K562 (cell line): ENCODE data around the gene CST1. TPM values are rescaled to one million over a fixed set of nuclear protein-coding genes. Genes with fewer than 3 reads are reported as not detected.

Experiments
- ATAC-seq: fragments of 200-7000 bp; cut with Tn5 transposase; 3 replicates; pipeline ENCODE4 v1.9.1; 2020; ENCODE audit warnings: moderate library complexity
- BruUV-seq: library from RNA; stranded (reverse); fragments of 400-500 nt; replicated peaks from 2 replicates; lab custom pipeline; 2021; lab: Mats Ljungman, UMichigan
- CTCF ChIA-PET: fragments of 300-600 bp; formaldehyde crosslinking; extraction: SDS; loops from one replicate; lab custom pipeline; 2021; ENCODE audit warnings: low intra/inter-chr PET ratio; lab: Yijun Ruan, JAX
- POLR2A ChIA-PET: fragments of 300-600, 350-650 bp; sonication (Branson Sonifier 250); formaldehyde crosslinking; extraction: SDS; loops from one replicate; lab custom pipeline; 2021; ENCODE audit warnings: antibody characterized with exemption, inconsistent platforms; lab: Yijun Ruan, JAX
- DNase-seq, 4 experiments: peaks; one replicate each; pipeline versions ENCODE4 v3.0.0 to v3.0.0-alpha.2; 2011 to 2018; ENCODE audit warnings: low spot score in 3 of 4, mixed read lengths in 3 of 4; ENCODE audit errors: extremely low read depth in 1 of 4
- FAIRE-seq: peaks from 2 replicates; lab custom pipeline; 2011; peaks lifted over from hg19 to GRCh38; lab: Jason Lieb, UNC
- H2AFZ ChIP-seq: 2 replicates; pipeline ENCODE4 v1.6.0; 2011; ENCODE audit warnings: low read depth, low read length, control low read depth, inconsistent platforms
- H3K27ac ChIP-seq: fragments of 200-600 bp; 3 replicates; pipeline ENCODE4 v1.8.0; 2011; ENCODE audit warnings: low read depth, mild to moderate bottlenecking, control low read depth, inconsistent platforms, low read length, moderate library complexity, mixed read lengths; ENCODE audit errors: extremely low read depth
- H3K27me3 ChIP-seq, 2 experiments: fragments of 300-600 bp in 1 of 2; 2 replicates in 1 of 2; 3 replicates in 1 of 2; pipeline versions ENCODE4 v1.6.0 to v1.8.0; 2011; ENCODE audit warnings: inconsistent platforms in 2 of 2, low read length in 2 of 2, mild to moderate bottlenecking in 1 of 2, mixed read lengths in 1 of 2, moderate library complexity in 1 of 2; ENCODE audit not compliant: control insufficient read depth in 2 of 2, insufficient read depth in 2 of 2
- H3K36me3 ChIP-seq: fragments of 300-600 bp; 3 replicates; pipeline ENCODE4 v1.8.0; 2011; ENCODE audit warnings: mild to moderate bottlenecking, low read length, inconsistent platforms; ENCODE audit not compliant: control insufficient read depth, insufficient read depth
- H3K4me1 ChIP-seq, 2 experiments: fragments of 200-600 bp in 1 of 2; replicated peaks in 1 of 2; 2 replicates in 1 of 2; 3 replicates in 1 of 2; pipeline versions ENCODE4 v1.5.1 to v1.8.0; 2011; ENCODE audit warnings: inconsistent platforms in 2 of 2, low read length in 2 of 2, mild to moderate bottlenecking in 1 of 2, mixed read lengths in 1 of 2, moderate library complexity in 1 of 2; ENCODE audit not compliant: control insufficient read depth in 2 of 2, insufficient read depth in 2 of 2
- H3K4me2 ChIP-seq: 2 replicates; pipeline ENCODE4 v1.6.1; 2011; ENCODE audit warnings: low read length, control low read depth, inconsistent platforms, mixed read lengths; ENCODE audit not compliant: insufficient read depth
- H3K4me3 ChIP-seq: fragments of 200-600 bp; sonication (generic), shearing (Covaris generic); 2 replicates; pipeline ENCODE4 v1.5.1; 2016; ENCODE audit warnings: control low read depth, inconsistent platforms
- H3K79me2 ChIP-seq: fragments of 200-600 bp; 3 replicates; pipeline ENCODE4 v1.8.0; 2011; ENCODE audit warnings: low read length, inconsistent platforms; ENCODE audit not compliant: control insufficient read depth, insufficient read depth
- H3K9ac ChIP-seq, 2 experiments: 2 replicates each; pipeline versions ENCODE4 v1.6.0 to v1.6.1; 2011; ENCODE audit warnings: low read depth in 2 of 2, low read length in 2 of 2, control low read depth in 1 of 2, inconsistent platforms in 1 of 2, mild to moderate bottlenecking in 1 of 2, mixed read lengths in 1 of 2; ENCODE audit not compliant: insufficient read depth in 1 of 2
- H3K9me1 ChIP-seq: one replicate; pipeline ENCODE4 v1.6.0; 2011; ENCODE audit warnings: inconsistent platforms, mild to moderate bottlenecking, low read length, moderate library complexity; ENCODE audit not compliant: control insufficient read depth, insufficient read depth
- H3K9me3 ChIP-seq: replicated peaks from 2 replicates; pipeline ENCODE4 v1.5.1; 2011; ENCODE audit warnings: low read depth, low read length, inconsistent platforms; ENCODE audit not compliant: control insufficient read depth, insufficient read depth
- H4K20me1 ChIP-seq: replicated peaks from 2 replicates; pipeline ENCODE4 v1.6.1; 2011; ENCODE audit warnings: low read length, inconsistent platforms, mixed read lengths; ENCODE audit not compliant: control insufficient read depth, insufficient read depth
- ARNT ChIP-seq, 2 experiments: fragments of 450-650 bp; IDR thresholded peaks; 2 replicates each; pipeline ENCODE4 v1.6.1; 2016; ENCODE audit warnings: mild to moderate bottlenecking in 1 of 2
- EP300 ChIP-seq: IDR thresholded peaks from 2 replicates; pipeline ENCODE4 v1.6.1; 2012; ENCODE audit warnings: low read length, improper control_type of control experiment
- FOSL1 ChIP-seq: fragments of 200-800 bp; sonication (Bioruptor generic); conservative IDR thresholded peaks from 2 replicates; pipeline ENCODE4 v1.6.1; 2016; ENCODE audit warnings: missing genetic modification characterization, missing compliant biosample characterization
- POLR3G ChIP-seq: IDR thresholded peaks from 2 replicates; pipeline ENCODE4 v1.6.1; 2011; ENCODE audit not compliant: insufficient read length, insufficient replicate concordance; ENCODE audit errors: extremely low read depth
- U2AF1 ChIP-seq: fragments of 200-400 bp; formaldehyde crosslinking; optimal IDR thresholded peaks from 2 replicates; pipeline ENCODE3; 2017; ENCODE audit warnings: mild to moderate bottlenecking, low read depth, low read length, moderate library complexity
- WHSC1 ChIP-seq: IDR thresholded peaks from one replicate; pipeline ENCODE4 v1.6.1; 2012; ENCODE audit warnings: low read length, control low read depth, inconsistent platforms
- ZNF174 ChIP-seq: fragments of 250-450 bp; sonication (Bioruptor Pico); IDR thresholded peaks from 2 replicates; pipeline ENCODE4 v1.4.0; 2020; ENCODE audit warnings: mild to moderate bottlenecking
- ZNF644 ChIP-seq: fragments of 200-800 bp; sonication (Bioruptor generic); IDR thresholded peaks from 2 replicates; pipeline ENCODE4 v1.6.1; 2016; ENCODE audit warnings: low read depth, missing genetic modification characterization, missing compliant biosample characterization
- whole genome bisulfite sequencing: fragments of 100-300 bp; shearing (Covaris generic); methylation state at CpG from one replicate; pipeline ENCODE4 v1.1.6; 2016; ENCODE audit warnings: low coverage, mixed read lengths; ENCODE audit not compliant: insufficient coverage; ENCODE audit errors: missing lambda C conversion rate; 5-methylcytosine and 5-hydroxymethylcytosine counted together
- in situ Hi-C: fragments of 300-500 bp; cut with MboI; formaldehyde crosslinking; loops from 4 replicates; pipeline ENCODE4 v1.15.0; 2018; ENCODE audit warnings: inconsistent platforms, mixed read lengths
- intact Hi-C: fragments of 100-400 bp; cut with micrococcal nuclease; formaldehyde crosslinking; loops from 2 replicates; pipeline ENCODE4 v1.14.2; 2022
- polyA plus RNA-seq, 8 experiments: library from polyadenylated mRNA; depleted of rRNA in 4 of 8; stranded (reverse) in 5 of 8; unstranded in 3 of 8; fragments of >200 nt; fragmentation: Nextera tagmentation in 2 of 8; fragmentation: Illumina TruSeq in 1 of 8; extraction: Ambion mirVana in 2 of 8; extraction: Trizol in 1 of 8; gene quantifications; 2 replicates each; pipeline versions ENCODE4 v1.2.1 to v1.2.3, GENCODE V29; 2011 to 2014; ENCODE audit warnings: inconsistent platforms in 1 of 8, missing spikeins in 1 of 8
- total RNA-seq, 7 experiments: library from RNA; depleted of rRNA in 6 of 7; stranded (reverse); fragments of >200 nt in 6 of 7; fragmentation: Illumina TruSeq in 2 of 7; extraction: Trizol in 2 of 7; gene quantifications; 2 replicates each; pipeline versions ENCODE4 v1.2.1 to v1.2.3, GENCODE V29; 2011 to 2021; ENCODE audit warnings: low replicate concordance in 1 of 7
- TF ChIP-seq, protein P1 (sequence below), 2 experiments: fragments of 250-450 bp in 1 of 2; fragments of 450-650 bp in 1 of 2; sonication (Bioruptor Pico) in 1 of 2; IDR thresholded peaks; 2 replicates each; pipeline versions ENCODE4 v1.6.1 to v1.8.0; 2016 to 2021; ENCODE audit warnings: mild to moderate bottlenecking in 2 of 2, moderate library complexity in 2 of 2, missing compliant biosample characterization in 1 of 2, missing genetic modification characterization in 1 of 2
- TF ChIP-seq, protein P2 (sequence below): fragments of 250-450 bp; sonication (Bioruptor Pico); IDR thresholded peaks from 2 replicates; pipeline ENCODE4 v1.9.0; 2021; ENCODE audit warnings: mild to moderate bottlenecking, inconsistent platforms

The CST1 gene
- total and polyA plus RNA-seq, 9 of the 15 experiments (the other 6 are each of a cell fraction or from before 2014, with no cell fraction given), result not detected

DNA sequence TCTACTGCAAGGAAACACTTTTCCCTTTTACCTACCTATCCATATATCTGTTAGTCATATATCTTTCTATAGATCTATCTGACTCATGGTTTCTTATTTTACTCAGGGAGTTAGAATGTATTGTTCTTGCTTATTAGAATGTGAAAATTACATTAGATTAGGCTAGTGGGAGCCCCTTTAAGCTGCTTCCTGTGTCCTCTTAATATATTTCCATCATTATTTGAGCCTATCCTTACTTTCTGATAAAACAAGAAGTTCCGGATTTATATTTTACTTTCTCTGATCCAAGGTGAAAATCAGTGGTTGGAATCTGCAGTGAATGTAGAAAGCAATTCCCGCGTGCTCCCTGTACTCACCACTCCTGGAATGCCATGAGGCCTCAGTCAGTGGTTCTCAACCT is 44.8 kb upstream of the CST1 start:
- no peak overlapping the region for H3K4me2 ChIP-seq
- H3K9ac ChIP-seq, result no peak overlapping the region
- FAIRE-seq (no peak), ATAC-seq (no peak), DNase-seq (no peak)
- no peaks in the 10 kb centered on the region for H3K9me3 ChIP-seq
- H2AFZ ChIP-seq, result no peak overlapping the region
- H3K27me3 ChIP-seq, result no peaks in the 10 kb centered on the region
- POLR2A ChIA-PET, result no interaction called here
- no peak overlapping the region for H3K27ac ChIP-seq
- in situ Hi-C loops, result no loop called here
- no peaks in the 10 kb centered on the region for H3K79me2 ChIP-seq
- H3K36me3 ChIP-seq, result no peaks in the 10 kb centered on the region
- no peaks in the 10 kb centered on the region for H3K4me1 ChIP-seq
- no peaks in the 10 kb centered on the region for H4K20me1 ChIP-seq
- no peaks in the 10 kb centered on the region for H3K9me1 ChIP-seq
- H3K4me3 ChIP-seq, result no peak overlapping the region
- BruUV-seq, result no TSS peak
- 0% methylated on average over 3 of the region's 3 CpGs for WGBS
- intact Hi-C loops, result no loop called here
- CTCF ChIA-PET, result no interaction called here
- no peak for TF ChIP-seq POLR3G
- TF ChIP-seq, protein P1, sequence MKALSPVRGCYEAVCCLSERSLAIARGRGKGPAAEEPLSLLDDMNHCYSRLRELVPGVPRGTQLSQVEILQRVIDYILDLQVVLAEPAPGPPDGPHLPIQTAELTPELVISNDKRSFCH (CRISPR knock-in tag; IDR thresholded peaks at IDR 0.05), result no peak
- TF ChIP-seq, protein P1 (tag; IDR thresholded peaks at IDR 0.05), result no peak
- TF ChIP-seq, protein P2, sequence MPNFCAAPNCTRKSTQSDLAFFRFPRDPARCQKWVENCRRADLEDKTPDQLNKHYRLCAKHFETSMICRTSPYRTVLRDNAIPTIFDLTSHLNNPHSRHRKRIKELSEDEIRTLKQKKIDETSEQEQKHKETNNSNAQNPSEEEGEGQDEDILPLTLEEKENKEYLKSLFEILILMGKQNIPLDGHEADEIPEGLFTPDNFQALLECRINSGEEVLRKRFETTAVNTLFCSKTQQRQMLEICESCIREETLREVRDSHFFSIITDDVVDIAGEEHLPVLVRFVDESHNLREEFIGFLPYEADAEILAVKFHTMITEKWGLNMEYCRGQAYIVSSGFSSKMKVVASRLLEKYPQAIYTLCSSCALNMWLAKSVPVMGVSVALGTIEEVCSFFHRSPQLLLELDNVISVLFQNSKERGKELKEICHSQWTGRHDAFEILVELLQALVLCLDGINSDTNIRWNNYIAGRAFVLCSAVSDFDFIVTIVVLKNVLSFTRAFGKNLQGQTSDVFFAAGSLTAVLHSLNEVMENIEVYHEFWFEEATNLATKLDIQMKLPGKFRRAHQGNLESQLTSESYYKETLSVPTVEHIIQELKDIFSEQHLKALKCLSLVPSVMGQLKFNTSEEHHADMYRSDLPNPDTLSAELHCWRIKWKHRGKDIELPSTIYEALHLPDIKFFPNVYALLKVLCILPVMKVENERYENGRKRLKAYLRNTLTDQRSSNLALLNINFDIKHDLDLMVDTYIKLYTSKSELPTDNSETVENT (CRISPR knock-in tag), result no peak
- TF ChIP-seq ARNT (IDR thresholded peaks at IDR 0.05), result no peak
- no peak for TF ChIP-seq ZNF174 (CRISPR knock-in tag)
- no peak for TF ChIP-seq U2AF1
- no peak for TF ChIP-seq FOSL1 (tag)
- TF ChIP-seq WHSC1, result no peak
- TF ChIP-seq ZNF644, result no peak
- no peak for TF ChIP-seq EP300
